Amniotic epithelial cell (primary cell): ENCODE data around the gene RNU2-1.
"Not testable (repeated sequence)": the region's sequence is repeated elsewhere in the genome, so short reads cannot be mapped to it uniquely, and the experiment has no call there.

Experiments used
- DNase-seq: peaks from one replicate; pipeline ENCODE4 v3.0.0-alpha.2; 2010; ENCODE audit warnings: low read depth

The RNU2-1 gene

GRCh38 chr17:43216369-43216761 lies 17.4 kb downstream of the RNU2-1 start:
- DNase-seq: no peak

- DNase-seq: no peak
These were observed 18.4 kb downstream of the RNU2-1 start for GRCh38 chr17:43215341-43215740.

GRCh38 chr17:43213545-43213944 lies 20.2 kb downstream of the RNU2-1 start:
- no peak for DNase-seq

GRCh38 chr17:43212641-43213490 lies 20.9 kb downstream of the RNU2-1 start:
- DNase-seq: no peak

- peak; percentile 82 for DNase-seq
These were observed 22.0 kb downstream of the RNU2-1 start, which contains the start of gene TMEM106A for GRCh38 chr17:43211480-43212402. TMEM106A (plus strand) TSS chr17:43211875; CDS start chr17:43213042, 1,167 bp downstream.

- no peak for DNase-seq
These were observed 22.7 kb downstream of the RNU2-1 start for GRCh38 chr17:43211123-43211479.

- no peak for DNase-seq
These were observed 23.2 kb downstream of the RNU2-1 start for GRCh38 chr17:43210576-43210975.

GRCh38 chr17:43203013-43203412 lies 30.8 kb downstream of the RNU2-1 start:
- DNase-seq: not testable (repeated sequence)

- no peak for DNase-seq
These were observed 33.6 kb downstream of the RNU2-1 start for GRCh38 chr17:43200127-43200526.

GRCh38 chr17:43199633-43200032 lies 34.1 kb downstream of the RNU2-1 start:
- DNase-seq: no peak

GRCh38 chr17:43193251-43193650 lies 40.5 kb downstream of the RNU2-1 start:
- no peak for DNase-seq

GRCh38 chr17:43186656-43187055 lies 47.1 kb downstream of the RNU2-1 start:
- DNase-seq: not testable (repeated sequence)

- no peak for DNase-seq
These were observed 49.9 kb downstream of the RNU2-1 start for GRCh38 chr17:43183921-43184320.
